Measurements from ENCODE around the gene ARMH3.

- TF ChIP-seq CTCF (IDR thresholded peaks at IDR 0.05) (no peak), POLR2A (IDR thresholded peaks at IDR 0.05) (no peak)
Measured at GRCh38 chr10:101824736-101825135, 231.2 kb downstream of the ARMH3 start.

Measured in testis (tissue), 2 donors.